CD4-positive, alpha-beta T cell (primary cell): ENCODE data around the gene ADGRL3. TPM values are rescaled to one million over a fixed set of nuclear protein-coding genes. Genes with fewer than 3 reads are reported as not detected.

Experiments used
- ATAC-seq: fragments of 200-7000 bp; cut with Tn5 transposase; one replicate; pipeline ENCODE4 v1.10.0; 2022; ENCODE audit warnings: mild to moderate bottlenecking; ENCODE audit not compliant: poor library complexity
- CTCF ChIA-PET: fragments of 350-600 bp; sonication (Branson Sonifier 250); formaldehyde crosslinking; loops from one replicate; lab custom pipeline; 2021; ENCODE audit warnings: antibody characterized with exemption, inconsistent platforms; lab: Charles Lee
- POLR2A ChIA-PET: fragments of 350-600 bp; sonication (Branson Sonifier 250); formaldehyde crosslinking; loops from one replicate; lab custom pipeline; 2021; ENCODE audit warnings: antibody characterized with exemption, inconsistent platforms; lab: Charles Lee
- DNase-seq, 14 experiments: peaks; one replicate each; pipeline ENCODE4 v3.0.0-alpha.2; 2013 to 2020; ENCODE audit warnings: mixed read lengths in 2 of 14
- H3K27ac ChIP-seq, 2 donors: one replicate each; pipeline versions ENCODE4 v1.5.1 to v1.7.0; 2013; ENCODE audit warnings: low read length in 2 of 2, low read depth in 1 of 2, mild to moderate bottlenecking in 1 of 2
- H3K27me3 ChIP-seq, 2 experiments: 1 replicate in 1 of 2; 2 replicates in 1 of 2; pipeline versions ENCODE4 v1.6.1 to v1.7.0; 2013; ENCODE audit warnings: low read length in 2 of 2, control low read depth in 1 of 2, mild to moderate bottlenecking in 1 of 2, moderate library complexity in 1 of 2; ENCODE audit not compliant: insufficient read depth in 2 of 2, control insufficient read depth in 1 of 2
- H3K36me3 ChIP-seq: one replicate; pipeline ENCODE4 v1.6.1; 2013; ENCODE audit warnings: low read length, control low read depth; ENCODE audit not compliant: insufficient read depth
- H3K4me1 ChIP-seq: one replicate; pipeline ENCODE4 v1.6.1; 2013; ENCODE audit warnings: low read length, control low read depth; ENCODE audit not compliant: insufficient read depth
- H3K4me3 ChIP-seq: one replicate; pipeline ENCODE4 v1.5.1; 2013; ENCODE audit warnings: mild to moderate bottlenecking, low read length, moderate library complexity
- H3K9me3 ChIP-seq, 2 experiments: 1 replicate in 1 of 2; 2 replicates in 1 of 2; pipeline versions ENCODE4 v1.6.1 to v1.7.0; 2013; ENCODE audit warnings: low read length in 2 of 2, mild to moderate bottlenecking in 2 of 2, control low read depth in 1 of 2, moderate library complexity in 1 of 2; ENCODE audit not compliant: control insufficient read depth in 1 of 2, insufficient read depth in 1 of 2
- H3K27ac Mint-ChIP-seq: one replicate; pipeline ENCODE4 v1.8.0; 2020; ENCODE audit warnings: mixed read lengths
- H3K27me3 Mint-ChIP-seq: one replicate; pipeline ENCODE4 v1.8.0; 2021; ENCODE audit warnings: mixed read lengths
- H3K36me3 Mint-ChIP-seq: one replicate; pipeline ENCODE4 v1.8.0; 2021; ENCODE audit warnings: low read depth, mixed read lengths
- H3K4me1 Mint-ChIP-seq: one replicate; pipeline ENCODE4 v1.8.0; 2021; ENCODE audit warnings: low read depth, mixed read lengths
- H3K4me3 Mint-ChIP-seq: one replicate; pipeline ENCODE4 v1.8.0; 2020; ENCODE audit warnings: mild to moderate bottlenecking, mixed read lengths
- H3K9me3 Mint-ChIP-seq: one replicate; pipeline ENCODE4 v1.8.0; 2020; ENCODE audit warnings: mixed read lengths
- intact Hi-C, 2 experiments: fragments of 100-400 bp; cut with DNase I in 1 of 2; cut with micrococcal nuclease in 1 of 2; formaldehyde crosslinking; loops; one replicate each; pipeline versions ENCODE4 v1.15.1 to v1.9.0; 2023 to 2025; cut with DNase I, micrococcal nuclease
- total RNA-seq, 174 experiments: library from RNA in 2 of 174; stranded (reverse) in 2 of 174; gene quantifications; one replicate each; pipeline ENCODE4 v1.2.3 and lab custom pipeline; 2021 to 2026
- TF ChIP-seq, protein P1 (sequence below): fragments of 200-600 bp; IDR thresholded peaks from one replicate; pipeline ENCODE4 v1.8.0; 2022; ENCODE audit warnings: antibody characterized with exemption, mild to moderate bottlenecking

Gene ADGRL3
- total RNA-seq, 2 experiments from 2014 or later, result not detected

DNA sequence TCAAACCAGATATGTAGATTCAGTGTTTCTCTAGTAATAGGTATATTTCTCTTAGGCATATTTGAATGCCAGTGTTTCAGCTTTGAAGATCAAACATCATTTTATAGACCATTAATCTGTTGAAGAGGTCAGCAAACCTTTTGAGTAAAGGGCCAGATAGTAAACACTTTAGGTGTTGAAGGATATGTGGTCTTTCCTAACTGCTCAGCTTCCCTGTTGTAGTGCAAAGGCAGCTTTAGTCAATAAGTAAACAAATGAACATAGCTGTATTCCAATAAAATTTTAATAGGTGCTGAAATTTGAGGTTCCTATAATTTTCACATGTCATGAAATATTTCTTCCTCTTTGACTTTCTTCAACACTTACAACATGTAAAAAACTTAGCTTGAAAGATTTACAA, 201.6 kb downstream of the ADGRL3 start:
- no peak overlapping the region for H3K27ac ChIP-seq
- no peaks in the 10 kb centered on the region for H3K9me3 ChIP-seq
- no peaks in the 10 kb centered on the region for H3K27me3 Mint-ChIP-seq
- H3K4me3 ChIP-seq, result no peak overlapping the region
- DNase-seq (no peak), ATAC-seq (no peak)
- H3K36me3 ChIP-seq, result no peaks in the 10 kb centered on the region
- intact Hi-C loops, result no loop called here
- no peaks in the 10 kb centered on the region for H3K4me1 Mint-ChIP-seq
- no peaks in the 10 kb centered on the region for H3K9me3 Mint-ChIP-seq
- H3K4me3 Mint-ChIP-seq, result no peak overlapping the region
- no peak overlapping the region for H3K27ac Mint-ChIP-seq
- TF ChIP-seq, protein P1, sequence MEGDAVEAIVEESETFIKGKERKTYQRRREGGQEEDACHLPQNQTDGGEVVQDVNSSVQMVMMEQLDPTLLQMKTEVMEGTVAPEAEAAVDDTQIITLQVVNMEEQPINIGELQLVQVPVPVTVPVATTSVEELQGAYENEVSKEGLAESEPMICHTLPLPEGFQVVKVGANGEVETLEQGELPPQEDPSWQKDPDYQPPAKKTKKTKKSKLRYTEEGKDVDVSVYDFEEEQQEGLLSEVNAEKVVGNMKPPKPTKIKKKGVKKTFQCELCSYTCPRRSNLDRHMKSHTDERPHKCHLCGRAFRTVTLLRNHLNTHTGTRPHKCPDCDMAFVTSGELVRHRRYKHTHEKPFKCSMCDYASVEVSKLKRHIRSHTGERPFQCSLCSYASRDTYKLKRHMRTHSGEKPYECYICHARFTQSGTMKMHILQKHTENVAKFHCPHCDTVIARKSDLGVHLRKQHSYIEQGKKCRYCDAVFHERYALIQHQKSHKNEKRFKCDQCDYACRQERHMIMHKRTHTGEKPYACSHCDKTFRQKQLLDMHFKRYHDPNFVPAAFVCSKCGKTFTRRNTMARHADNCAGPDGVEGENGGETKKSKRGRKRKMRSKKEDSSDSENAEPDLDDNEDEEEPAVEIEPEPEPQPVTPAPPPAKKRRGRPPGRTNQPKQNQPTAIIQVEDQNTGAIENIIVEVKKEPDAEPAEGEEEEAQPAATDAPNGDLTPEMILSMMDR, result no peak
- H3K36me3 Mint-ChIP-seq, result no peaks in the 10 kb centered on the region
- H3K4me1 ChIP-seq, result no peaks in the 10 kb centered on the region
- no peaks in the 10 kb centered on the region for H3K27me3 ChIP-seq
- ChIA-PET CTCF (no interaction called here), POLR2A (no interaction called here)

DNA sequence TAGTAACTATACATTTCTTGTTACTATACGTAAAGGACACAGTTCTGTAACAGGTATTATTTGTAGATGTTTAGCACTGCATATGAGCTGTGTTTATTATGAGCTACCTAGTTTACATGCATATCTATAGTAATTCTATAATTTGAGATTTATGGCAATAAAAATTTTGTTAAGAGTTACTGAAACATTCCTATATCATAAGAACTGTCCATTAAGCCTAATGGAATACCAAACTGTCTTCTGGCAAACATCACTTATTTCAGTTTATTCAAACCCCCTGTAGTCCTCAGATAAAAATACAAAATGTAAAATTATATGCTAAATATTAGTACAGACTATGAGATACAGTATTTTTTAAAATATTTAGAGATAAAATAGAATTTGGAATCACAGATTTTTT, 205.2 kb downstream of the ADGRL3 start:
- H3K4me1 Mint-ChIP-seq, result no peaks in the 10 kb centered on the region
- H3K36me3 Mint-ChIP-seq, result no peaks in the 10 kb centered on the region
- Histone ChIP-seq H3K9me3 (no peaks in the 10 kb centered on the region), H3K4me3 (no peak overlapping the region), H3K27me3 (no peaks in the 10 kb centered on the region), H3K4me1 (no peaks in the 10 kb centered on the region), H3K27ac (no peak overlapping the region), H3K36me3 (no peaks in the 10 kb centered on the region)
- H3K4me3 Mint-ChIP-seq, result no peak overlapping the region
- DNase-seq (no peak), ATAC-seq (no peak)
- POLR2A ChIA-PET, result no interaction called here
- TF ChIP-seq, protein P1, result no peak
- H3K27ac Mint-ChIP-seq, result no peak overlapping the region
- H3K9me3 Mint-ChIP-seq, result no peaks in the 10 kb centered on the region
- intact Hi-C loops, result no loop called here
- CTCF ChIA-PET, result no interaction called here
- no peaks in the 10 kb centered on the region for H3K27me3 Mint-ChIP-seq

DNA sequence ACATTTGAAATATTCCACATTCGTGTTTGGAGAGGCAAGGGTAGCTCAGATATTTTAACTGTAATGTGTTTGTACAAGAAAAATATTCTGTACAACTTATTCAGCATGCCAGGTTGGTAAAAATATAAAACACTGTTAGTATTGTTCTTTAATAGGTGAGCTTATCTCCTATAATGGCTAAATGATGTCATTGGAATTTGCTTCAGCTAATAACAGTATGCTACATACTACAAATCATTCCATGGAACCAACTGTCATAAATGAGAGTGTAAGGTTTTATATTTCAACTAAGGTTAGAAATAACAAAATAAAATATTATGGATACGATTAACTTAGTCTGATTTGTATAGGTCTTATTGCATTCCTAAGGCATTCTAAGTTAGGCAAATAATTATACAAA, 206.6 kb downstream of the ADGRL3 start:
- ATAC-seq (no peak), DNase-seq (no peak)
- Histone ChIP-seq H3K36me3 (no peaks in the 10 kb centered on the region), H3K9me3 (no peaks in the 10 kb centered on the region), H3K27me3 (no peaks in the 10 kb centered on the region), H3K27ac (no peak overlapping the region), H3K4me3 (no peak overlapping the region), H3K4me1 (no peaks in the 10 kb centered on the region)
- Mint-ChIP-seq H3K36me3 (no peaks in the 10 kb centered on the region), H3K27me3 (no peaks in the 10 kb centered on the region), H3K27ac (no peak overlapping the region), H3K4me3 (no peak overlapping the region), H3K4me1 (no peaks in the 10 kb centered on the region), H3K9me3 (no peaks in the 10 kb centered on the region)
- ChIA-PET POLR2A (no interaction called here), CTCF (no interaction called here)
- intact Hi-C loops, result no loop called here
- TF ChIP-seq, protein P1, result no peak
